ENCODE measurements around the gene HTATSF1. TPM values are rescaled to one million over a fixed set of nuclear protein-coding genes. Genes with fewer than 3 reads are reported as not detected.

HTATSF1 gene
- total RNA-seq, 1 experiment from 2014 or later = 49.5 TPM

- no peak overlapping the region for H3K27ac Mint-ChIP-seq
- no peak overlapping the region for H3T11ph ChIP-seq (ENCODE audit: low read length)
- H3K27me3 Mint-ChIP-seq (ENCODE audit: low read depth) = peaks cover 2% of the 10 kb centered on the region; the same call in 1 of the 2 replicates
- no peak overlapping the region for H4K5ac ChIP-seq (ENCODE audit: insufficient read length, low read depth, low read length)
- no peak for TF ChIP-seq CTCF (conservative IDR thresholded peaks at IDR 0.05)
- no peaks in the 10 kb centered on the region for H3K23me2 ChIP-seq (ENCODE audit: insufficient read length, low read depth, low read length, poor library complexity, severe bottlenecking)
- no peak overlapping the region for H2BK12ac ChIP-seq (ENCODE audit: insufficient read length, low read depth, low read length)
- peaks cover 25% of the 10 kb centered on the region for H3K9me3 ChIP-seq (ENCODE audit: control insufficient read depth, low read depth, low read length)
- no peak overlapping the region for H3K9ac ChIP-seq (ENCODE audit: extremely low read depth, insufficient read length, low read length)
- H3K79me1 ChIP-seq (ENCODE audit: insufficient read depth, low read depth, low read length, poor library complexity, severe bottlenecking) = no peaks in the 10 kb centered on the region
- H3K14ac ChIP-seq (ENCODE audit: insufficient read depth, low read length) = no peak overlapping the region
- no peak for DNase-seq
- no peaks in the 10 kb centered on the region for H3K27me3 ChIP-seq (ENCODE audit: insufficient read depth, low read length)
- no peaks in the 10 kb centered on the region for H3K36me3 Mint-ChIP-seq (ENCODE audit: insufficient read depth in 1 of 3, low read depth in 3 of 3)
- no peak overlapping the region for H3K4ac ChIP-seq (ENCODE audit: low read depth, low read length)
- no peak overlapping the region for H2AK5ac ChIP-seq (ENCODE audit: insufficient read length, low read length)
- H3K79me2 ChIP-seq (ENCODE audit: insufficient read depth, low read length) = no peaks in the 10 kb centered on the region
- H2BK15ac ChIP-seq (ENCODE audit: low read depth, low read length) = no peak overlapping the region
- H3K18ac ChIP-seq (ENCODE audit: insufficient read length, low read depth, low read length) = no peak overlapping the region
- no peak overlapping the region for H3K56ac ChIP-seq (ENCODE audit: insufficient read length, low read depth, low read length)
- H4K20me1 ChIP-seq (ENCODE audit: control insufficient read depth, insufficient read depth, insufficient read length) = no peaks in the 10 kb centered on the region
- H3K9me3 Mint-ChIP-seq = peaks cover 33 to 36% of the 10 kb centered on the region in 2 experiments
- no peak overlapping the region for H3K4me2 ChIP-seq (ENCODE audit: insufficient read depth, insufficient read length, low read length)
- no CpG with 5 or more reads among the region's 5 CpGs for WGBS (ENCODE audit: extremely low coverage, insufficient read length, low lambda C conversion rate)
- no peak overlapping the region for H2BK120ac ChIP-seq (ENCODE audit: low read depth, low read length, poor library complexity, severe bottlenecking)
- no peak overlapping the region for H3K27ac ChIP-seq (ENCODE audit: insufficient read length, low read depth, low read length)
- H4K8ac ChIP-seq (replicated peaks; ENCODE audit: insufficient read length, low read depth, low read length) = no peak overlapping the region
- no peak overlapping the region for H3K23ac ChIP-seq (ENCODE audit: insufficient read length, low read depth, low read length)
- H4K91ac ChIP-seq (ENCODE audit: insufficient read length, low read depth, low read length) = no peak overlapping the region
- H3K4me1 ChIP-seq (ENCODE audit: insufficient read depth, low read length) = no peaks in the 10 kb centered on the region
- no peaks in the 10 kb centered on the region for H3K4me1 Mint-ChIP-seq
- no peak overlapping the region for H2BK5ac ChIP-seq (ENCODE audit: insufficient read length, low read length)
- H3K4me3 Mint-ChIP-seq = no peak overlapping the region
- no peak overlapping the region for H2AFZ ChIP-seq (ENCODE audit: low read length)
- no peak overlapping the region for H2BK20ac ChIP-seq (ENCODE audit: low read depth, low read length, poor library complexity, severe bottlenecking)
These were observed 40.0 kb upstream of the HTATSF1 start for GRCh38 chrX:136457303-136457917.

Data from H9 (cell line).